Measurements from ENCODE around the gene FAM149B1. TPM values are rescaled to one million over a fixed set of nuclear protein-coding genes. Genes with fewer than 3 reads are reported as not detected.
A peak's percentile ranks its signal among the peaks of the same experiment; 100 is the strongest.

The FAM149B1 gene
- 28.7 TPM for total RNA-seq

DNA sequence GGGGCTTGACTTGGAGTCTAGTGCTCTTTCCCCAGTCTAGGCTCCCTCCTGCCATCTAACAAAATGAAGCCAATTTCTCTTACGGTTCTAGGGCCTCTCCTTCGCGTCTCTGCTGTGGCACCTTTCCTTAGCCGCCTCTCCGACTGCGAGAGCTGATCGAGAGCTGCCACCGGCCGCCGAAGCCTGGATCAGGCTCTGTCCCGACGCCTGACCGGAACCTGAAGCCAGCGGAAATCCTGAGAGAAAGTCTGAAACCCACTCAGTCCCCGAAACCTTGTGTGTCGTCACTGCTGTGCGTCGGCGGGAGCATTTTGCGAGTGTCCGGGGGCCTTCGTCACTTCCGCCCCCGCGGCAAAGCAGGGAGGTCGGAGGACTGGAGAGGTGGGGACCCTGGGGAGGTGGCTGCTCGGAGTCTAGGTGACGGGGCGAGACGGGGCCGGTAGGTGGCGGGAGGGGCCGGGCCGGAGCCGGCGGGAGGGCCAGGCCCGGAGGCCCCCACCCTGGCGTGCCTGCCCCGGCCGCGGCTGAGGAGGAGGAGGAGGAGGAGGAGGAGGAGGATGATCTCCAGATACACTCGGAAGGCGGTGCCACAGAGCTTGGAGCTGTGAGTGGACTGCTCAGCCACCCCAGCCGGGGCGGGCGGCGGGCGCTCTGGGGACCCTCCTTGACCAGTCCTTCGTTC is at the start of gene FAM149B1, which contains the start of gene ECD:
Gene FAM149B1 (plus strand): TSS at position 337 of the 682 bp plus-strand sequence. CDS start 221 bp downstream, at position 558.
Gene ECD (minus strand): TSS at position 226 of the 682 bp plus-strand sequence. CDS start 4,071 bp downstream, outside the sequence.

DNA sequence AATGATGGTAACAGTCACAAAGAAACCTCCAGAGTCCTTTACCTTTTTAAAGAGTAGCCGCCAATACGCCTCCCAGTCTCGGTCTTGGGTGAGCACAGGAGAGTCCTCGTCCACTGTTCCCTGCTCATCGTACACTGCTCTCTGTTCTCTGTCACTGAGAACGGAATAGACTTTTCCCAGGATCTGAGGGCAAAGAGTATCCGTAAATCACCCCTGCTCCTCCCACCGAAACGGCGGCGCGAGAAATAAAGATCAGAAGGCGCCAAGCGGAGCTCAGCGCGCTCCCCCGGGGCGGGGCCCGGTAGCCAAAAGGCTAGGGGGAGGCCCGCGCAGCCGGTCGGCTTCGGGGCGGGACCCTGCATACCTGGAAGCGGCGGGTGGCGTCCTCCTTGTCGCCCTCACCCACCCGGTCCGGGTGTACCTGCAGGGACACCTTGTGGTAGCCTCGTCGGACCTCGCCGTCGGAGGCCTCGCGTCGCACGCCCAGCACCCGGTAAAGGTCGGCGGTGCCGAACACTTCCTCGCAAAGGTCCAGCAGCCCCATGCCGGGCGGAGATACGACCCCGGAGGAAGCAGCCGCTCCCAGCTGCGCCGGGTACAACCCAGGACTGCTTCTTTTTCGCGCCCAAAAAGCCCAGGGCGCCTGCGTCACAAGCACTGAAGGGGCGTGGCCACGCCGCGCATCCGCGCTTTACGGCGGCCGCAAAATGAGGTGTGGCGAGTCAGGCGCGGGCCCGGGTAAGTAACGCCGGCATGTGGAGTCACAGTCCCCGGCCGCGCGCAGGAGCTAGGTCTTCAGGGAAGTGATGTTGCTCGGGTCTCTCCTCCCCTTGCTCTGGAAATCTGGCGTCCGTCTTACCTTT is 79.0 kb downstream of the FAM149B1 start, which contains the start of gene DNAJC9:
Gene DNAJC9 (minus strand): TSS at position 610 of the 863 bp plus-strand sequence. CDS start 66 bp downstream, at position 544.

DNA sequence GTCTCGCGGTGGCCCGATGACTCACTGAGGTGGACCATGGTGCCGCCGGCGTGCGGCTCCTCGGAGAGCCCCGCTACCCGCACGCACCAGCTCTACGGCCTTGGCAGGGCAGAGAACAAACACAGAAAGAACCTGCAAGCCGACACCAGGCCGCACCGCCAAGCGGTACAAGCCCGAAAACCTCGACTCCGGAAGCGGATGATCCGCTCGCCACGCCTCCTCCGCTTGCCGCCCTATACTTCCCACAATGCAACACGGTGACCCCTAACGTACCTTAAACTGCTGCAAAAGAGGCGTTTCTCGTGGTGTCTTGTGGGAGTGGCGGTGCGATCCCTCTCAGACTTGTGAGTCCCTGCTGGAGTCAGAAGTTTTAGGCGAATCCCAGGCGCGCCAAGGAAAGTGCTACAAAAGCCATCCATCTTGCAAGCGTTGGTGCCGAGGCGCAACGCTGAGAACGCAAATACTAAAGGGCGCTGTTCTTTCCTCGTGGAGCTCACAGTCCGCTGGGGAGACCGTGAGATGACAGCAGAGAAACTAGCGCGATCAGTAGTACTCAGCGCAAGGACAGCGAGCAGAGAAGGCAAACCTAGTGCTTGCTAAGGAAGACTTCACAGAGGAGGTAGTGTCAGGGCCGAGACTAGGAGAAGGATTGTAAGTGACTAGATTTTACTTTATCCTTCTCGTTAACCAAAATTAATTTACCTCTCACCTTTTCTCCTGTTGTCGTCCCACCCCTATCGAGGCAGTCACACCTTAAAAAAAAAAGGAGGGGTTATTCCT is 84.7 kb downstream of the FAM149B1 start, which contains the start of gene MRPS16:
Gene MRPS16 (minus strand): TSS at position 200 of the 780 bp plus-strand sequence. CDS start 162 bp downstream, at position 38.

Small RNA genes within 50 kb of the gene (small RNA-seq; reads per million reads assigned to genes)
- gene RF00019 (ENCODE audit: low replicate concordance): not detected
- not detected for gene RNU6-833P (ENCODE audit: low replicate concordance)
- gene SNORA11F (ENCODE audit: low replicate concordance): 1.2 reads per million, percentile 84 among the genes with 10 or more reads in this experiment

Other genes with a start within 250 kb of the FAM149B1 start
- gene PLA2G12B, start 213.3 kb upstream of the FAM149B1 start, total RNA-seq: 1.6 TPM
- 52.2 TPM for gene P4HA1, start 71.3 kb upstream of the FAM149B1 start, total RNA-seq
- gene NUDT13, start 57.7 kb upstream of the FAM149B1 start, total RNA-seq: 0.70 TPM
- 30.3 TPM for gene ECD, start 111 bp upstream of the FAM149B1 start, total RNA-seq
- gene DNAJC9, start 79.1 kb downstream of the FAM149B1 start, total RNA-seq: 18.6 TPM
- gene MRPS16, start 84.5 kb downstream of the FAM149B1 start, total RNA-seq: 54.5 TPM
- 5.7 TPM for gene CFAP70, start 190.7 kb downstream of the FAM149B1 start, total RNA-seq
- gene ANXA7, start 245.9 kb downstream of the FAM149B1 start, total RNA-seq: 78.0 TPM

Measured in metanephros (tissue), 2 donors.